ENCODE results near the gene GTPBP6.

GTPBP6 gene

GRCh38 chrX:338281-338835 is 19.8 kb upstream of the GTPBP6 start:
- Histone ChIP-seq H3K27ac (no peak overlapping the region), H3K27me3 (replicated peaks) (no peaks in the 10 kb centered on the region), H3K36me3 (replicated peaks) (no peaks in the 10 kb centered on the region), H3K4me3 (ENCODE audit: low read depth, low read length) (no peak overlapping the region)
- in situ Hi-C loops (cut with HindIII; ENCODE audit: low pct_ligation_motif_present, low sequenced_read_pairs): no loop called here
- DNase-seq: no peak
- no peak for TF ChIP-seq CTCF (IDR thresholded peaks at IDR 0.05; ENCODE audit: low read depth, low read length, missing control alignments)

DNA sequence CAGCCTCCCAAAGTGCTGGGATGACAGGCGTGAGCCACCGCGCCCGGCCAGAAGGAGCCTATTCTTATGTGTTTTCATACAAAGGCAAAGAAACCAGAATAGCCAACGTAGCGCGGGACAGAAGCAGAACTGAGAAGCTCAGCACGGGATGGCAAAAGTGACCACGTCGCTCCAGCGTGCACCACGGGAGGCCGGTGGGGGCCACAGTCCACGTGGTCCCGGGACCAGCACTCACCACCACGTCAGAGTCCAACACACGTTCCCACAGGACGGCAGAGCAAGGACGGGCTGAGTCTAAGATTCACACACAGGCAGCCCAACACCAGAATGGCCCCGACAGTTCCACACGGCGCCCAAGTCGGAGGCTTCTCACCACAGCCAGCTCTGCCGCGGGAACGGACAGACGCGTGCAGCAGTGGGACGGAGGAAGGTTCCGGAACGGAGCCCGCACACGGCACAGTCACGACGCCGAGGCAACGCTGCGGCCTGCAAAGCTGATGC is 18.8 kb upstream of the GTPBP6 start:
- no peak for DNase-seq
- H3K27me3 ChIP-seq (replicated peaks): no peaks in the 10 kb centered on the region
- TF ChIP-seq CTCF (IDR thresholded peaks at IDR 0.05; ENCODE audit: low read depth, low read length, missing control alignments): no peak
- H3K27ac ChIP-seq: no peak overlapping the region
- no peak overlapping the region for H3K4me3 ChIP-seq (ENCODE audit: low read depth, low read length)
- in situ Hi-C loops (cut with HindIII; ENCODE audit: low pct_ligation_motif_present, low sequenced_read_pairs): no loop called here
- H3K36me3 ChIP-seq (replicated peaks): no peaks in the 10 kb centered on the region

DNA sequence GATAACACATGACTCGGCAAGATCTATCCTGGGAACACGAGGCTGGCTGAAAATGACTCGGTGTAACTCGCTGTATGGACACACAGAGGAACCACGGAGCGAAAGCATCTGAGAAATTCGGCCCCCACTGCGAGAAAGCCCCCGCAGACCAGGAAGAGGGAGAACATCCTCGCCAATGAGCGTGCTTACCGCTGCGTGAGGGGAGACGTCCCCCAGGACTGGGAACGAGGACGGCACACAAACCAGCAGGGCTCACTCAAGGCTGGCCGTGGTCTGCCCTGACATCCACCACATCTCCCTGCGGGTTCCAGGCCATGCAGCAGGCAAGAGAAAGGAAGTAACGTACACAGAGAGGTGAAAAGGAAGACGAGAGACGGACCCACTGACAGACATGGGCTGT is 17.6 kb upstream of the GTPBP6 start:
- H3K27me3 ChIP-seq (replicated peaks): no peaks in the 10 kb centered on the region
- no peak for TF ChIP-seq CTCF (IDR thresholded peaks at IDR 0.05; ENCODE audit: low read depth, low read length, missing control alignments)
- no peak for DNase-seq
- no peak overlapping the region for H3K4me3 ChIP-seq (ENCODE audit: low read depth, low read length)
- in situ Hi-C loops (cut with HindIII; ENCODE audit: low pct_ligation_motif_present, low sequenced_read_pairs): no loop called here
- H3K27ac ChIP-seq: no peak overlapping the region
- no peaks in the 10 kb centered on the region for H3K36me3 ChIP-seq (replicated peaks)

DNA sequence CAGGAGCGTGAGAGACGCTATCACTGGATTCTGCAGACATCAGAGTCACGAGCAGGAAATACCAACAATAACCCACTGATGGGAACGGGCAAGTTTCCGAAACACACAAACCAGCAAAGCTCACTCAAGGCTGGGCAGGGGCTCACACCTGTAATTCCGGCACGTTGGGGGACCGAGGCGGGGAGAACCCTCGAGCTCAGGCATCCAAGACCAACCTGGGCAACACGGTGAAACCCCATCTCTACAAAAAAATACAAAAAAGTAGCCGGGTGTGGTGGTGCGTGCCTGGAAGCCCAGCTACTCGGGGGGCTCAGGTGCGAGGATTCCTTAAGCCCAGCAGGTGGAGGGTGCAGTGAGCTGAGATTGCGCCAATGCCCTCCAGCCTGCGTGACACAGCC is 17.2 kb upstream of the GTPBP6 start:
- in situ Hi-C loops (cut with HindIII; ENCODE audit: low pct_ligation_motif_present, low sequenced_read_pairs): no loop called here
- Histone ChIP-seq H3K27me3 (replicated peaks) (no peaks in the 10 kb centered on the region), H3K36me3 (replicated peaks) (no peaks in the 10 kb centered on the region), H3K27ac (no peak overlapping the region), H3K4me3 (ENCODE audit: low read depth, low read length) (no peak overlapping the region)
- no peak for TF ChIP-seq CTCF (IDR thresholded peaks at IDR 0.05; ENCODE audit: low read depth, low read length, missing control alignments)
- no peak for DNase-seq

DNA sequence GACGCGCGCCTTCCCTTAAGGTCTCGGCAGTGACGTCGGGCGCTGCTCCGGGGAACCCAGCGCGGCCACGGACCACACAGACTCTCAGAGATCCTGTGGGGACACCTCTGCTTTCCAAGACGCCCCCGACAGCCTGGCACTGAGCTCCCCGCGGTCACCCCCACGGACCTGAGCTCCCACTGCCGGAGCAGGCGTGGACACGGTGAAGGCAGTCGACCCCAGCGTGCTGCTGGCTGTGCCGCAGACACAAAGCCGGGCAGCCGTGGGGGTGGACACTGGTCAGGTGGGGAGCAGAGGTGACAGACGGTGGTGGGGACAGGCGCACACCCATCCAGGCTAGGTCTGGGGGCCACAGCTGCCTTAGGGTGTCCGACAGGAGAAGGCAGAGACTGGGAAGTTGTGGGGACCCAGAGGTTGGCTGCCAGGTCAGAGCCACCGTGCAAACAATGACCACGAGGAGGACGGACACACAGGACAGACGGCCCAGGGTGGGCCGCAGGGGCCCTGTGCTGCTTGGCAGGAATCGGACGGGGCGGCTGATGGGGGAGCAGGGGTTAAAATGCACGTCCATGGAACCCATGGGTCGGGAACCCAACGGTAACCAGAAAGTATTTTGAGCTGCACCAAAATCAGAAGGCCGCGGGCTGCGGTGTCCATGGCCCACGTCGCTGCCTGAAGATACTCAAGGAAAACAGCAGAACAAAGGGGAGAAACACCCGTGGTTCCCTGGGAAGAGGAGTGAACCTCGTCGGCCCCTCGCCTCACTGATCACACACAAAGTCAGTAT is 16.6 kb upstream of the GTPBP6 start:
- Histone ChIP-seq H3K27me3 (replicated peaks) (no peaks in the 10 kb centered on the region), H3K36me3 (replicated peaks) (no peaks in the 10 kb centered on the region), H3K4me3 (ENCODE audit: low read depth, low read length) (no peak overlapping the region), H3K27ac (no peak overlapping the region)
- in situ Hi-C loops (cut with HindIII; ENCODE audit: low pct_ligation_motif_present, low sequenced_read_pairs): no loop called here
- no peak for TF ChIP-seq CTCF (IDR thresholded peaks at IDR 0.05; ENCODE audit: low read depth, low read length, missing control alignments)
- no peak for DNase-seq

All from brain microvascular endothelial cell (primary cell).